Activated CD4-positive, alpha-beta memory T cell treated with anti-CD3 and anti-CD28 coated beads, Interleukin-2, amount 10 ng/mL, durations not matched to agents 7 days and 5 days (primary cell): ENCODE results near the gene DLGAP3. TPM values are rescaled to one million over a fixed set of nuclear protein-coding genes. Genes with fewer than 3 reads are reported as not detected.
"Not testable (repeated sequence)": the region's sequence is repeated elsewhere in the genome, so short reads cannot be mapped to it uniquely, and the experiment has no call there.

Experiments used
- CTCF ChIA-PET: fragments of 350-600 bp; sonication (Branson Sonifier 250); formaldehyde crosslinking; loops from one replicate; lab custom pipeline; 2021; ENCODE audit warnings: antibody characterized with exemption, inconsistent platforms; lab: Charles Lee
- POLR2A ChIA-PET: fragments of 350-600 bp; sonication (Branson Sonifier 250); formaldehyde crosslinking; loops from one replicate; lab custom pipeline; 2021; ENCODE audit warnings: antibody characterized with exemption; lab: Charles Lee
- DNase-seq: peaks from one replicate; pipeline ENCODE4 v3.0.0-alpha.2; 2020
- H3K27ac Mint-ChIP-seq: one replicate; pipeline ENCODE4 v1.8.0; 2021; ENCODE audit warnings: mild to moderate bottlenecking, mixed read lengths
- H3K27me3 Mint-ChIP-seq: one replicate; pipeline ENCODE4 v1.8.0; 2021; ENCODE audit warnings: mixed read lengths
- H3K36me3 Mint-ChIP-seq: one replicate; pipeline ENCODE4 v1.8.0; 2021; ENCODE audit warnings: low read depth, mixed read lengths
- H3K4me1 Mint-ChIP-seq: one replicate; pipeline ENCODE4 v1.8.0; 2021; ENCODE audit warnings: mixed read lengths
- H3K4me3 Mint-ChIP-seq: one replicate; pipeline ENCODE4 v1.8.0; 2021; ENCODE audit warnings: mild to moderate bottlenecking, mixed read lengths
- H3K9me3 Mint-ChIP-seq: one replicate; pipeline ENCODE4 v1.8.0; 2021; ENCODE audit warnings: mixed read lengths
- total RNA-seq, 2 experiments: library from RNA; stranded (reverse); gene quantifications; one replicate each; pipeline ENCODE4 v1.2.3, GENCODE V29; 2021

Gene DLGAP3
- total RNA-seq, 2 experiments from 2014 or later = 0.55 to 0.88 TPM

GRCh38 chr1:34965597-34965996, 36.1 kb upstream of the DLGAP3 start:
- no peaks in the 10 kb centered on the region for H3K9me3 Mint-ChIP-seq
- ChIA-PET POLR2A (no interaction called here), CTCF (no interaction called here)

DNA sequence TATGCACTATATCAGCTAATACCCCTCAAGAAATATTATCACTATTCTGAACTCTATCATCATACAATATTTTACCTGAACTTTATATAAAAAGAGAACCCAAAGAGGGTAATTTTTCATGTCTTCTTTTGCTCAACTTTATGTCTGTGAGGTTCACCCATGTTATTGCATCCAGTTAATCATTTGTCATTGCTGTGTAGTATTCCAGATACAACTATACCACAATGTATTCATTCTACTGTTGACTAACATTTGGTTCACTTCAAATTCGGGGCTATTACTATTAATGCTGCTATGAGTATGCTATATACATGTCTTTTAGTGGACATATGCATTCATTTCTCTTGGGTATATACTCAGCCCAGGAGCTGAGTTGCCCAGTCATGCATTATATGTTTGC, 21.0 kb upstream of the DLGAP3 start:
- CTCF ChIA-PET = no interaction called here
- H3K4me1 Mint-ChIP-seq = peaks cover 3% of the 10 kb centered on the region

More at GRCh38 chr1:34965597-34965996, 36.1 kb upstream of the DLGAP3 start:
- no peak for DNase-seq
- Mint-ChIP-seq H3K27me3 (peaks cover 8% of the 10 kb centered on the region), H3K27ac (no peak overlapping the region), H3K4me1 (peaks cover 11% of the 10 kb centered on the region), H3K36me3 (no peaks in the 10 kb centered on the region), H3K4me3 (no peak overlapping the region)

DNA sequence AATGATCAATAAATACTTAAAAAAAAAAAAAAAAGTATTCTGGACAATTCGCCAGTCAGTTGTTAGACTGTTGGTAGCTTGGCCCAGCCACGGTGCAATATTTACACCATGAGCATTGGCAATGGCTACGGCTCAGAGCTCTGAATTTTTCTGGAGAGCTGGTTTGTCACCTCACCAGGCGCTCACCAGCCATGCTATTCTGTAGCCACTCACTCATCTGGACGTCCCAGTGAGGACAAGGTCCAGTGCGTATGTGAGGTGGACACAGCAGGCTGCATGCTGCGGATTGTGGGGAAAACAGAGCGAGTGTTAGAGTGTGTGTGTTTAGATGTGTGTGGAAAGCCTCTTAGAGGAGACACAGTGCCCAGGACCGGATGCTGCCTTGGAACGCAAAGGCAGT, 19.3 kb upstream of the DLGAP3 start:
- H3K36me3 Mint-ChIP-seq, DNase-seq, POLR2A ChIA-PET, H3K4me3 Mint-ChIP-seq, H3K27ac Mint-ChIP-seq, H3K27me3 Mint-ChIP-seq, H3K4me1 Mint-ChIP-seq, H3K9me3 Mint-ChIP-seq: not testable (repeated sequence)
- CTCF ChIA-PET = interaction anchor here (0.5 kb wide), 1 partner anchor 16 kb away, joined by 4 read pairs; no protein-coding TSS in a partner anchor

More for the DNA sequence above, 21.0 kb upstream of the DLGAP3 start:
- Mint-ChIP-seq H3K36me3 (no peaks in the 10 kb centered on the region), H3K27me3 (peaks cover 5% of the 10 kb centered on the region), H3K4me3 (no peak overlapping the region), H3K27ac (no peak overlapping the region), H3K9me3 (peaks cover 2% of the 10 kb centered on the region)
- DNase-seq = no peak
- POLR2A ChIA-PET = no interaction called here

GRCh38 chr1:34947641-34948314, 18.3 kb upstream of the DLGAP3 start:
- CTCF ChIA-PET, POLR2A ChIA-PET, H3K27me3 Mint-ChIP-seq, H3K9me3 Mint-ChIP-seq, H3K36me3 Mint-ChIP-seq, DNase-seq, H3K4me1 Mint-ChIP-seq, H3K27ac Mint-ChIP-seq, H3K4me3 Mint-ChIP-seq: not testable (repeated sequence)

GRCh38 chr1:34946211-34946610, 16.8 kb upstream of the DLGAP3 start:
- no peak for DNase-seq
- CTCF ChIA-PET = interaction anchor here (0.7 kb wide), 1 partner anchor 40 kb away, joined by 3 read pairs; no protein-coding TSS in a partner anchor
- Mint-ChIP-seq H3K36me3 (no peaks in the 10 kb centered on the region), H3K27ac (no peak overlapping the region), H3K9me3 (peaks cover 2% of the 10 kb centered on the region), H3K27me3 (peaks cover 11% of the 10 kb centered on the region), H3K4me1 (no peaks in the 10 kb centered on the region), H3K4me3 (no peak overlapping the region)
- POLR2A ChIA-PET = no interaction called here

GRCh38 chr1:34941798-34942197, 12.3 kb upstream of the DLGAP3 start:
- H3K36me3 Mint-ChIP-seq, H3K4me3 Mint-ChIP-seq, H3K27ac Mint-ChIP-seq, H3K4me1 Mint-ChIP-seq, POLR2A ChIA-PET, H3K9me3 Mint-ChIP-seq, CTCF ChIA-PET, DNase-seq: not testable (repeated sequence)
- H3K27me3 Mint-ChIP-seq = peaks cover 20% of the 10 kb centered on the region

- peaks cover 5% of the 10 kb centered on the region for H3K36me3 Mint-ChIP-seq
- H3K4me3 Mint-ChIP-seq = no peak overlapping the region
- CTCF ChIA-PET = no interaction called here
- H3K4me1 Mint-ChIP-seq = peaks cover 5% of the 10 kb centered on the region
- no peak for DNase-seq
- H3K27me3 Mint-ChIP-seq = peaks cover 56% of the 10 kb centered on the region
- no peak overlapping the region for H3K27ac Mint-ChIP-seq
- POLR2A ChIA-PET = no interaction called here
- H3K9me3 Mint-ChIP-seq = no peaks in the 10 kb centered on the region
These were observed 1.2 kb upstream of the DLGAP3 start for GRCh38 chr1:34930702-34931071.

DNA sequence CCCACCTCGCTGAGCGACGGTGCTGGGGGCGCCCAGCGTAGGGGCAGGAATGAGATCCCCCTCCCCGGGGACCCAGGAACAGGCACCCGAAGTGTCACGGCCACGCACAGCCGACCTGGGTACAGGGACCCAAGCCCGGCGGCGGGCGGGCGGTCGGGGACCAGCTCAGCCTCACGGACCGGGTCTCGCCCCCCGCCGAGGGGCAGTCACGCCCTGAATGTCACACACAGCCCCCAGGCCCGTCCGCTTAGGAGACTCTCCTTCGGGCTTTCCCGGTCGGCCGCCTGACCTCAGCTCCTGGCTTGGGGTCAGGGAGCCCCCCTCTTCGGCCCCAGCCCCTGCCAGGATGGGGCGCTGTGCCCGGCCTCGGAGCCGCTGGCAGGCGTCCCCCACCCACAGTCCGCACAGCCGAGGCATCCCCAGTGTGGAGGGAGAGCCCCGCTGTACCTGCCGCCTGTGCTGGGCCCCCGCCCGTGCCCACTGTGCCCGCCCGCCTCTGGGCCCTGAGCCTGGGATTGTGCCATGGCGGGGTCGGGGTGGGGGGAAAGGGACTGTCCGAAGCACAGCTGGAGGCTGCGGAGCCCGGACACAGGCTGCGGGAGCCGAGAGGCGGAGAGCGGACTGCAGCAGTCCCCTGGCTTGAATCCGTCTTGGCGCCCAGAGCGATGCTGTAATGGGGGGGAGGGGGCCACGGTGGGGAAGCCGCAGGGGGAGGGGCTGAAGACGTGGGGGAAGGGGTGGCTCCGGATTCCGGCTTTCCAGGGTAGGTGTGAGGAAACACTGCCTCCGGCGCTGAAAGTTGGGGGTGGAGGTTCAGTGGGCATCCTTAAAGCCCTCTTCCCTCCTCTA, 627 bp upstream of the DLGAP3 start:
- no peak for DNase-seq
- Mint-ChIP-seq H3K27ac (no peak overlapping the region), H3K36me3 (peaks cover 5% of the 10 kb centered on the region), H3K9me3 (no peaks in the 10 kb centered on the region), H3K4me3 (no peak overlapping the region), H3K4me1 (peaks cover 5% of the 10 kb centered on the region), H3K27me3 (peaks cover 57% of the 10 kb centered on the region)
- ChIA-PET CTCF (no interaction called here), POLR2A (interaction anchor here (1.3 kb wide), 1 partner anchor 55 kb away, joined by 3 read pairs; the partner anchor contains the start of gene TMEM35B)

GRCh38 chr1:34928699-34929496, 552 bp downstream of the DLGAP3 start:
- Mint-ChIP-seq H3K36me3 (peaks cover 5% of the 10 kb centered on the region), H3K9me3 (no peaks in the 10 kb centered on the region), H3K27ac (no peak overlapping the region), H3K4me3 (peak overlapping the region; percentile 64), H3K4me1 (peaks cover 5% of the 10 kb centered on the region), H3K27me3 (peaks cover 63% of the 10 kb centered on the region)
- CTCF ChIA-PET = no interaction called here
- POLR2A ChIA-PET = interaction anchor here (1.3 kb wide), 1 partner anchor 57 kb away, joined by 3 read pairs; the partner anchor contains the start of gene TMEM35B
- DNase-seq = no peak

DNA sequence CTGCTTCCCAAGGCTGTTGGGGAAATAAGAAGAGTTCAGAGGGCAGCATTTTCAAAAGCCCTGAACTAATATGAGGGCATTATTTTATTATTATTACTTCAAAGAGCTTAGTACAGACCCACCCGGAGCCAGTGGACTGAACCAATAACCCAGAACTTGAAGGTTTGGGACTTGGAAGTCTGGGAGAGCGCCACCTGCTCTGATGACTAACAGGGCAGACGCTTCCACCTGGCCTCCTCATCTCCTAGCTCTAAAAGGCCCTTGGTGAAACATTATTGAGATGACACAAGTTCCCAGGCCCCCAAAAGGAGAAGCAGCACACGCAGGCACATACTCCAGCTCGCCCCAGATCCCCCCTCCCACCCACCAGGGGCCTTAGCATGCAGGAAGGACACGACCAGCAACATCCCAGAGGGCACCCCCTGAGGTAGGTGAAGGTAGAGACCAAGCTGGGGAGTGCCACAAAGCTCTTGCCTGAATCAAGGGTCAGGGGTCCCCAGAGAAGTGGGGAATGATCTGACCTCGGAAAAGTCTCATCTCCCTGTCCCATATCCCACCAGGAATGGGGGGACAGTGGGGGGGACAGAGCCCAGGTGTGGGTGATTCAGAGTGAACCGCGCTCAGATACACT, 1.3 kb downstream of the DLGAP3 start:
- Mint-ChIP-seq H3K4me1 (peaks cover 5% of the 10 kb centered on the region), H3K27me3 (peaks cover 62% of the 10 kb centered on the region), H3K27ac (no peak overlapping the region), H3K4me3 (peak overlapping the region; percentile 64), H3K36me3 (peaks cover 5% of the 10 kb centered on the region), H3K9me3 (no peaks in the 10 kb centered on the region)
- ChIA-PET POLR2A (no interaction called here), CTCF (interaction anchor here (1.0 kb wide), 1 partner anchor 9 kb away, joined by 3 read pairs; no protein-coding TSS in a partner anchor)
- no peak for DNase-seq

- POLR2A ChIA-PET = interaction anchor here (1.3 kb wide), 1 partner anchor 57 kb away, joined by 3 read pairs; no protein-coding TSS in a partner anchor
- H3K4me3 Mint-ChIP-seq = no peak overlapping the region
- H3K4me1 Mint-ChIP-seq = peaks cover 5% of the 10 kb centered on the region
- CTCF ChIA-PET = interaction anchor here (0.9 to 1.0 kb wide), 2 partner anchors 9 to 136 kb away, joined by 3 read pairs; no protein-coding TSS in a partner anchor
- H3K36me3 Mint-ChIP-seq = peaks cover 5% of the 10 kb centered on the region
- DNase-seq = no peak
- no peaks in the 10 kb centered on the region for H3K9me3 Mint-ChIP-seq
- no peak overlapping the region for H3K27ac Mint-ChIP-seq
- peaks cover 67% of the 10 kb centered on the region for H3K27me3 Mint-ChIP-seq
These were observed 2.1 kb downstream of the DLGAP3 start for GRCh38 chr1:34927316-34927715.

- CTCF ChIA-PET = interaction anchor here (0.9 kb wide), 1 partner anchor 136 kb away, joined by 3 read pairs; no protein-coding TSS in a partner anchor
- POLR2A ChIA-PET = interaction anchor here (0.7 to 1.3 kb wide), 2 partner anchors 57 to 67 kb away, joined by 3 read pairs; no protein-coding TSS in a partner anchor
- no peak overlapping the region for H3K27ac Mint-ChIP-seq
These were observed 2.6 kb downstream of the DLGAP3 start for GRCh38 chr1:34926894-34927293.

More at GRCh38 chr1:34926894-34927293, 2.6 kb downstream of the DLGAP3 start:
- Mint-ChIP-seq H3K36me3 (peaks cover 5% of the 10 kb centered on the region), H3K4me1 (peaks cover 5% of the 10 kb centered on the region), H3K9me3 (no peaks in the 10 kb centered on the region), H3K27me3 (peaks cover 66% of the 10 kb centered on the region), H3K4me3 (no peak overlapping the region)
- DNase-seq = no peak
